K562 (cell line): ENCODE data around the gene ROMO1. TPM values are rescaled to one million over a fixed set of nuclear protein-coding genes. Genes with fewer than 3 reads are reported as not detected.

Experiments
- CREB1 ChIP-seq, 2 experiments: sonication (generic) in 1 of 2; formaldehyde crosslinking in 1 of 2; IDR thresholded peaks; 2 replicates each; pipeline versions ENCODE4 v1.6.1 to v1.8.0; 2012 to 2022; ENCODE audit warnings: inconsistent platforms in 1 of 2, mild to moderate bottlenecking in 1 of 2, missing genetic modification reagents in 1 of 2, moderate library complexity in 1 of 2
- CREM ChIP-seq: IDR thresholded peaks from 2 replicates; pipeline ENCODE4 v1.6.1; 2014; ENCODE audit warnings: antibody characterized with exemption, low read depth
- ELF4 ChIP-seq: fragments of 450-650 bp; formaldehyde crosslinking; IDR thresholded peaks from 2 replicates; pipeline ENCODE4 v1.4.0; 2022; ENCODE audit warnings: missing genetic modification characterization
- HDAC2 ChIP-seq: fragments of 450-650 bp; IDR thresholded peaks from 2 replicates; pipeline ENCODE4 v1.6.1; 2016; ENCODE audit warnings: mild to moderate bottlenecking
- HIVEP1 ChIP-seq: fragments of 250-450 bp; sonication (Bioruptor Pico); IDR thresholded peaks from 2 replicates; pipeline ENCODE4 v1.4.0; 2020; ENCODE audit warnings: mild to moderate bottlenecking
- MCM2 ChIP-seq: fragments of 450-650 bp; IDR thresholded peaks from 2 replicates; pipeline ENCODE4 v1.6.1; 2017; ENCODE audit warnings: low read depth, mild to moderate bottlenecking
- MYC ChIP-seq, 2 experiments: fragments of 250-450 bp in 1 of 2; sonication (Bioruptor Pico) in 1 of 2; IDR thresholded peaks; 2 replicates each; pipeline versions ENCODE4 v1.5.1 to v1.6.1; 2012 to 2021; ENCODE audit warnings: low read depth in 2 of 2, borderline replicate concordance in 1 of 2, improper control_type of control experiment in 1 of 2, low read length in 1 of 2, mild to moderate bottlenecking in 1 of 2, moderate library complexity in 1 of 2
- NFE2 ChIP-seq: IDR thresholded peaks from 2 replicates; pipeline ENCODE4 v1.6.1; 2014; ENCODE audit warnings: antibody characterized with exemption, low read depth
- PTBP1 ChIP-seq: fragments of 200-400 bp; formaldehyde crosslinking; IDR thresholded peaks from 2 replicates; pipeline ENCODE4 v1.6.1; 2017; ENCODE audit warnings: low read depth, low read length
- RAD21 ChIP-seq, 2 experiments: fragments of 250-450 bp in 1 of 2; fragments of 450-650 bp in 1 of 2; sonication (Bioruptor Pico) in 1 of 2; formaldehyde crosslinking in 1 of 2; IDR thresholded peaks in 1 of 2; conservative IDR thresholded peaks in 1 of 2; 2 replicates each; pipeline versions ENCODE4 v1.4.0 to v1.8.0; 2020 to 2022; ENCODE audit warnings: mild to moderate bottlenecking in 2 of 2, moderate library complexity in 1 of 2
- SRSF7 ChIP-seq: fragments of 200-400 bp; formaldehyde crosslinking; optimal IDR thresholded peaks from 2 replicates; pipeline ENCODE3; 2017; ENCODE audit warnings: mild to moderate bottlenecking, low read depth, low read length
- THRAP3 ChIP-seq: fragments of 450-650 bp; IDR thresholded peaks from 2 replicates; pipeline ENCODE4 v1.6.1; 2016; ENCODE audit warnings: mild to moderate bottlenecking, inconsistent platforms, borderline replicate concordance
- TRIM24 ChIP-seq, 2 experiments: fragments of 450-650 bp; IDR thresholded peaks; 2 replicates each; pipeline ENCODE4 v1.6.1; 2016
- ZBTB11 ChIP-seq, 3 experiments: fragments of 200-800 bp in 1 of 3; fragments of 250-450 bp in 1 of 3; fragments of 450-650 bp in 1 of 3; sonication (Bioruptor Pico) in 1 of 3; sonication (Bioruptor generic) in 1 of 3; formaldehyde crosslinking in 1 of 3; IDR thresholded peaks; 2 replicates each; pipeline versions ENCODE4 v1.6.1 to v1.8.0; 2016 to 2022; ENCODE audit warnings: mild to moderate bottlenecking in 2 of 3, missing genetic modification characterization in 2 of 3, missing compliant biosample characterization in 1 of 3, moderate library complexity in 1 of 3
- ZC3H8 ChIP-seq: fragments of 450-650 bp; IDR thresholded peaks from 2 replicates; pipeline ENCODE4 v1.6.1; 2017
- ZNF449 ChIP-seq: fragments of 250-450 bp; sonication (Bioruptor Pico); IDR thresholded peaks from 2 replicates; pipeline ENCODE4 v1.8.0; 2022; ENCODE audit warnings: moderate library complexity, mild to moderate bottlenecking, inconsistent platforms
- ZNF586 ChIP-seq: fragments of 450-650 bp; formaldehyde crosslinking; conservative IDR thresholded peaks from 2 replicates; pipeline ENCODE4 v1.4.0; 2020; ENCODE audit warnings: mild to moderate bottlenecking, moderate library complexity
- ZNF696 ChIP-seq: fragments of 250-450 bp; sonication (Bioruptor Pico); conservative IDR thresholded peaks from 2 replicates; pipeline ENCODE4 v1.4.0; 2020; ENCODE audit warnings: mild to moderate bottlenecking, moderate library complexity
- polyA plus RNA-seq, 8 experiments: library from polyadenylated mRNA; depleted of rRNA in 4 of 8; stranded (reverse) in 5 of 8; unstranded in 3 of 8; fragments of >200 nt; fragmentation: Nextera tagmentation in 2 of 8; fragmentation: Illumina TruSeq in 1 of 8; extraction: Ambion mirVana in 2 of 8; extraction: Trizol in 1 of 8; gene quantifications; 2 replicates each; pipeline versions ENCODE4 v1.2.1 to v1.2.3, GENCODE V29; 2011 to 2014; ENCODE audit warnings: inconsistent platforms in 1 of 8, missing spikeins in 1 of 8
- total RNA-seq, 7 experiments: library from RNA; depleted of rRNA in 6 of 7; stranded (reverse); fragments of >200 nt in 6 of 7; fragmentation: Illumina TruSeq in 2 of 7; extraction: Trizol in 2 of 7; gene quantifications; 2 replicates each; pipeline versions ENCODE4 v1.2.1 to v1.2.3, GENCODE V29; 2011 to 2021; ENCODE audit warnings: low replicate concordance in 1 of 7
- TF ChIP-seq, protein P1 (sequence below): sonication (generic); formaldehyde crosslinking; IDR thresholded peaks from 2 replicates; pipeline ENCODE4 v1.8.0; 2023; ENCODE audit warnings: mild to moderate bottlenecking, missing genetic modification reagents
- TF ChIP-seq, protein P2 (sequence below): fragments of 450-650 bp; IDR thresholded peaks from 2 replicates; pipeline ENCODE4 v1.6.1; 2016; ENCODE audit warnings: antibody characterized with exemption

The ROMO1 gene
- total and polyA plus RNA-seq, 9 of the 15 experiments (the other 6 are each of a cell fraction or from before 2014, with no cell fraction given) = 31.8 to 741 (median 226) TPM

DNA sequence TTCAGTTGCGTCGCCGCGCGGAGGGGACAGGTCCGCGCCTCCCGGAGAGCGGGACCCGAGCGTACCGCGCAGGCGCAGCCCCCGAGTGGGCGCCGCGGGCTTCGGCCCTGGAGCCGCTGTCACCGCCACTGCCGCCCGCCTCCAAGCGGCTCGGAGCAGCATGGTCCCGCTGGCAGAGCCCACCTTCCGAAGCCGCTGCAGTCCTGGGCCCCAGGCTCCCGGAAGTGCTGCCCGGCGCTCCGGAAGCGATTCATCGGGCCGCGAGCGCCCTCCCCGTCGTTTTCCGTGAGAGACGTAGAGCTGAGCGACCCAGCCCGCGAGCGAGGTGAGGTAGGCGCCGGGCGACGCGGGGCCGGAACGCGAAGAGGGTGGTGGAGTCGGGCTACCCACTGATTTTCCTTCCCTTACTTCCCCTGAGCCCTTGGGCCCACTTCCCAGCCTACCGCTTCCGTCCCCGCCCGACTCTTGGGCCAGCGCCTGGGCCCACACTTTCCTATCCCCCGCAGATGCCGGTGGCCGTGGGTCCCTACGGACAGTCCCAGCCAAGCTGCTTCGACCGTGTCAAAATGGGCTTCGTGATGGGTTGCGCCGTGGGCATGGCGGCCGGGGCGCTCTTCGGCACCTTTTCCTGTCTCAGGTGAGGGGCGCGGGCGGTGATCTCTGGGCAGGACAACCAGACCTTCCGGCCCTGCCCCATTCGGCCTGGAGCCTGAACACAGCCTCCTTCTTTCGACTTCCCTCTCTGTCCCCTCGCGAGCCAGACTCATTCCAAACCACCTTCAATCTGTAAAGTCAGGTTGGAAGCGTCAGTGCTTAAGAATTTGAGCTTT lies at the start of gene ROMO1, which contains the start of gene NFS1 (continued):
- TF ChIP-seq ZNF449 (CRISPR knock-in tag) (no peak), MCM2 (no peak), PTBP1 (no peak), MYC (IDR thresholded peaks at IDR 0.05; ENCODE audit: low read depth, low read length) (peak; percentile 75; the same call in 1 of the 2 replicates), MYC (CRISPR knock-in tag; IDR thresholded peaks at IDR 0.05; ENCODE audit: borderline replicate concordance, low read depth) (peak; percentile 77; the same call in 1 of the 2 replicates), RAD21 (CRISPR knock-in tag; conservative IDR thresholded peaks at IDR 0.05 in 1 of 2, IDR thresholded peaks at IDR 0.05 in 1 of 2) (no peak), ZC3H8 (no peak), CREB1 (IDR thresholded peaks at IDR 0.05) (peak; percentile 98), CREB1 (CRISPR knock-in tag; IDR thresholded peaks at IDR 0.05) (peak; percentile 97), SRSF7 (no peak), TRIM24 (IDR thresholded peaks at IDR 0.05) (no peak), THRAP3 (no peak), NFE2 (no peak; the same call in 1 of the 2 replicates), CREM (peak; percentile 99), ZNF696 (no peak), ELF4 (CRISPR knock-in tag) (no peak), HIVEP1 (CRISPR knock-in tag) (no peak), HDAC2 (peak; percentile 58; the same call in 1 of the 2 replicates), ZBTB11 (CRISPR knock-in tag; IDR thresholded peaks at IDR 0.05) (peak in 2 of 3 experiments; percentile 70 to 94; a peak in 5 of 6 replicates), ZNF586 (CRISPR knock-in tag) (no peak)
- TF ChIP-seq, protein P1, sequence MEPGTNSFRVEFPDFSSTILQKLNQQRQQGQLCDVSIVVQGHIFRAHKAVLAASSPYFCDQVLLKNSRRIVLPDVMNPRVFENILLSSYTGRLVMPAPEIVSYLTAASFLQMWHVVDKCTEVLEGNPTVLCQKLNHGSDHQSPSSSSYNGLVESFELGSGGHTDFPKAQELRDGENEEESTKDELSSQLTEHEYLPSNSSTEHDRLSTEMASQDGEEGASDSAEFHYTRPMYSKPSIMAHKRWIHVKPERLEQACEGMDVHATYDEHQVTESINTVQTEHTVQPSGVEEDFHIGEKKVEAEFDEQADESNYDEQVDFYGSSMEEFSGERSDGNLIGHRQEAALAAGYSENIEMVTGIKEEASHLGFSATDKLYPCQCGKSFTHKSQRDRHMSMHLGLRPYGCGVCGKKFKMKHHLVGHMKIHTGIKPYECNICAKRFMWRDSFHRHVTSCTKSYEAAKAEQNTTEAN (CRISPR knock-in tag) = no peak
- TF ChIP-seq, protein P2, sequence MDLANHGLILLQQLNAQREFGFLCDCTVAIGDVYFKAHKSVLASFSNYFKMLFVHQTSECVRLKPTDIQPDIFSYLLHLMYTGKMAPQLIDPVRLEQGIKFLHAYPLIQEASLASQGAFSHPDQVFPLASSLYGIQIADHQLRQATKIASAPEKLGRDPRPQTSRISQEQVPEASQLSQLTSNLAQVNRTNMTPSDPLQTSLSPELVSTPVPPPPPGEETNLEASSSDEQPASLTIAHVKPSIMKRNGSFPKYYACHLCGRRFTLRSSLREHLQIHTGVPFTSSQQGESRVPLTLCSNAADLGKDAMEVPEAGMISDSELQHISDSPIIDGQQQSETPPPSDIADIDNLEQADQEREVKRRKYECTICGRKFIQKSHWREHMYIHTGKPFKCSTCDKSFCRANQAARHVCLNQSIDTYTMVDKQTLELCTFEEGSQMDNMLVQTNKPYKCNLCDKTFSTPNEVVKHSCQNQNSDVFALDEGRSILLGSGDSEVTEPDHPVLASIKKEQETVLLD = no peak
